Measurements from ENCODE around the gene AUTS2. TPM values are rescaled to one million over a fixed set of nuclear protein-coding genes. Genes with fewer than 3 reads are reported as not detected.

The AUTS2 gene
- total and polyA plus RNA-seq, 10 of the 15 experiments (the other 5 are each of a cell fraction or from before 2014, with no cell fraction given) = 6.4 to 55.6 (median 21.6) TPM

DNA sequence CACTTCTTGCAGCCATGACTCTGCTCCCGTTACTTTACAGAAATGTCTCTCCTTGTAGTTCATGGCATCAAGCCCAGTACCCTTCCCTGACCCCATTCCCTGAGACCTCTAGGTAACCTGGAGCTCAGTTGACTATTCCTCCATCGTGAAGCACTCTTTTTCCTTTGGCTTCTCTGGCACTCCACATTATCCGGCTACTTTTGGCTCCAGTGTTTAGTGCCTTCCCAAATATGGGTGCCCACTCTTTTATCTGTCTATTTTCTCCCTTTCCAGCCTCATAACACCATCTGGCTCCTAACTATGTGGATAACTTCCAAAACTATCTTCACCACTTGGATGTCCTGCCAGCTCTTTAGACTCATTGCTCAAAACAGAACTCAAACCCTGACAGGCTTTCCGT is 788.9 kb downstream of the AUTS2 start:
- no peak overlapping the region for H3K4me3 ChIP-seq
- H3K27me3 ChIP-seq (replicated peaks in 1 of 2; ENCODE audit: control insufficient read depth in 2 of 2, insufficient read depth in 2 of 2, low read length in 1 of 2) = no peaks in the 10 kb centered on the region
- no peaks in the 10 kb centered on the region for H3K36me3 ChIP-seq (ENCODE audit: control insufficient read depth in 2 of 2, insufficient read depth in 2 of 2, low read length in 1 of 2)
- no TSS peak for BruUV-seq (replicated peaks)
- DNase-seq (ENCODE audit: low read depth, low spot score) (no peak), ATAC-seq (no peak), FAIRE-seq (no peak)
- RAD21 ChIA-PET (ENCODE audit: unreplicated experiment) = no interaction called here
- H3K4me2 ChIP-seq (ENCODE audit: control insufficient read depth, insufficient read depth) = no peak overlapping the region
- CTCF ChIA-PET = no interaction called here
- POLR2A ChIA-PET = no interaction called here
- no peaks in the 10 kb centered on the region for H3K9me3 ChIP-seq (replicated peaks; ENCODE audit: control insufficient read depth, insufficient read depth, low read length)
- in situ Hi-C loops (cut with MboI) = no loop called here
- H4K20me1 ChIP-seq (ENCODE audit: control insufficient read depth, insufficient read depth) = no peaks in the 10 kb centered on the region
- H3K9ac ChIP-seq (ENCODE audit: control insufficient read depth, insufficient read depth, low read length) = no peak overlapping the region
- 34% methylated on average over 4 of the region's 4 CpGs for WGBS (ENCODE audit: insufficient coverage, insufficient replicate concordance, low lambda C conversion rate, missing lambda C conversion rate)
- H3K4me1 ChIP-seq (ENCODE audit: control insufficient read depth, insufficient read depth, low read length) = no peaks in the 10 kb centered on the region
- H3K27ac ChIP-seq (ENCODE audit: control insufficient read depth, insufficient read depth) = no peak overlapping the region
- no peak overlapping the region for H2AFZ ChIP-seq (ENCODE audit: control insufficient read depth, low read depth, low read length)
- SMC1A ChIA-PET (ENCODE audit: uncharacterized antibody, unreplicated experiment) = no interaction called here
- intact Hi-C loops (cut with micrococcal nuclease; ENCODE audit: unreplicated experiment) = no loop called here
- no peaks in the 10 kb centered on the region for H3K79me2 ChIP-seq (ENCODE audit: control insufficient read depth, insufficient read depth, low read length)
- TF ChIP-seq JUNB (IDR thresholded peaks at IDR 0.05) = no peak
- TF ChIP-seq, protein P1, sequence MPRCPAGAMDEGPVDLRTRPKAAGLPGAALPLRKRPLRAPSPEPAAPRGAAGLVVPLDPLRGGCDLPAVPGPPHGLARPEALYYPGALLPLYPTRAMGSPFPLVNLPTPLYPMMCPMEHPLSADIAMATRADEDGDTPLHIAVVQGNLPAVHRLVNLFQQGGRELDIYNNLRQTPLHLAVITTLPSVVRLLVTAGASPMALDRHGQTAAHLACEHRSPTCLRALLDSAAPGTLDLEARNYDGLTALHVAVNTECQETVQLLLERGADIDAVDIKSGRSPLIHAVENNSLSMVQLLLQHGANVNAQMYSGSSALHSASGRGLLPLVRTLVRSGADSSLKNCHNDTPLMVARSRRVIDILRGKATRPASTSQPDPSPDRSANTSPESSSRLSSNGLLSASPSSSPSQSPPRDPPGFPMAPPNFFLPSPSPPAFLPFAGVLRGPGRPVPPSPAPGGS (IDR thresholded peaks at IDR 0.05; ENCODE audit: borderline replicate concordance, insufficient read depth, low read depth, low read length, poor library complexity, severe bottlenecking) = no peak
- no peak for TF ChIP-seq SUZ12 (IDR thresholded peaks at IDR 0.05; ENCODE audit: unreplicated experiment)
- TF ChIP-seq RAD21 (IDR thresholded peaks at IDR 0.05; ENCODE audit: insufficient read depth, low read depth, low read length) = no peak
- no peak for TF ChIP-seq DPF2 (IDR thresholded peaks at IDR 0.05)
- TF ChIP-seq HDAC6 (IDR thresholded peaks at IDR 0.05; ENCODE audit: unreplicated experiment) = no peak
- TF ChIP-seq HDGF (IDR thresholded peaks at IDR 0.05) = no peak
- TF ChIP-seq, protein P2, sequence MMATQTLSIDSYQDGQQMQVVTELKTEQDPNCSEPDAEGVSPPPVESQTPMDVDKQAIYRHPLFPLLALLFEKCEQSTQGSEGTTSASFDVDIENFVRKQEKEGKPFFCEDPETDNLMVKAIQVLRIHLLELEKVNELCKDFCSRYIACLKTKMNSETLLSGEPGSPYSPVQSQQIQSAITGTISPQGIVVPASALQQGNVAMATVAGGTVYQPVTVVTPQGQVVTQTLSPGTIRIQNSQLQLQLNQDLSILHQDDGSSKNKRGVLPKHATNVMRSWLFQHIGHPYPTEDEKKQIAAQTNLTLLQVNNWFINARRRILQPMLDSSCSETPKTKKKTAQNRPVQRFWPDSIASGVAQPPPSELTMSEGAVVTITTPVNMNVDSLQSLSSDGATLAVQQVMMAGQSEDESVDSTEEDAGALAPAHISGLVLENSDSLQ (IDR thresholded peaks at IDR 0.05) = no peak
- no peak for TF ChIP-seq SPI1 (IDR thresholded peaks at IDR 0.05; ENCODE audit: borderline replicate concordance, insufficient read depth, low read depth, low read length)
- TF ChIP-seq, protein P3, sequence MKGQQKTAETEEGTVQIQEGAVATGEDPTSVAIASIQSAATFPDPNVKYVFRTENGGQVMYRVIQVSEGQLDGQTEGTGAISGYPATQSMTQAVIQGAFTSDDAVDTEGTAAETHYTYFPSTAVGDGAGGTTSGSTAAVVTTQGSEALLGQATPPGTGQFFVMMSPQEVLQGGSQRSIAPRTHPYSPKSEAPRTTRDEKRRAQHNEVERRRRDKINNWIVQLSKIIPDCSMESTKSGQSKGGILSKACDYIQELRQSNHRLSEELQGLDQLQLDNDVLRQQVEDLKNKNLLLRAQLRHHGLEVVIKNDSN (IDR thresholded peaks at IDR 0.05; ENCODE audit: borderline replicate concordance, extremely low read length, insufficient read depth, low read depth, low read length) = no peak
- TF ChIP-seq, protein P4, sequence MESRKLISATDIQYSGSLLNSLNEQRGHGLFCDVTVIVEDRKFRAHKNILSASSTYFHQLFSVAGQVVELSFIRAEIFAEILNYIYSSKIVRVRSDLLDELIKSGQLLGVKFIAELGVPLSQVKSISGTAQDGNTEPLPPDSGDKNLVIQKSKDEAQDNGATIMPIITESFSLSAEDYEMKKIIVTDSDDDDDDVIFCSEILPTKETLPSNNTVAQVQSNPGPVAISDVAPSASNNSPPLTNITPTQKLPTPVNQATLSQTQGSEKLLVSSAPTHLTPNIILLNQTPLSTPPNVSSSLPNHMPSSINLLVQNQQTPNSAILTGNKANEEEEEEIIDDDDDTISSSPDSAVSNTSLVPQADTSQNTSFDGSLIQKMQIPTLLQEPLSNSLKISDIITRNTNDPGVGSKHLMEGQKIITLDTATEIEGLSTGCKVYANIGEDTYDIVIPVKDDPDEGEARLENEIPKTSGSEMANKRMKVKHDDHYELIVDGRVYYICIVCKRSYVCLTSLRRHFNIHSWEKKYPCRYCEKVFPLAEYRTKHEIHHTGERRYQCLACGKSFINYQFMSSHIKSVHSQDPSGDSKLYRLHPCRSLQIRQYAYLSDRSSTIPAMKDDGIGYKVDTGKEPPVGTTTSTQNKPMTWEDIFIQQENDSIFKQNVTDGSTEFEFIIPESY (IDR thresholded peaks at IDR 0.05) = no peak
- TF ChIP-seq SMC3 (IDR thresholded peaks at IDR 0.05; ENCODE audit: borderline replicate concordance, low read length) = no peak
- TF ChIP-seq TBL1XR1 (IDR thresholded peaks at IDR 0.05; ENCODE audit: low read depth, low read length) = no peak
- TF ChIP-seq NFIC (IDR thresholded peaks at IDR 0.05; ENCODE audit: low read depth, low read length) = no peak
- TF ChIP-seq, protein P5, sequence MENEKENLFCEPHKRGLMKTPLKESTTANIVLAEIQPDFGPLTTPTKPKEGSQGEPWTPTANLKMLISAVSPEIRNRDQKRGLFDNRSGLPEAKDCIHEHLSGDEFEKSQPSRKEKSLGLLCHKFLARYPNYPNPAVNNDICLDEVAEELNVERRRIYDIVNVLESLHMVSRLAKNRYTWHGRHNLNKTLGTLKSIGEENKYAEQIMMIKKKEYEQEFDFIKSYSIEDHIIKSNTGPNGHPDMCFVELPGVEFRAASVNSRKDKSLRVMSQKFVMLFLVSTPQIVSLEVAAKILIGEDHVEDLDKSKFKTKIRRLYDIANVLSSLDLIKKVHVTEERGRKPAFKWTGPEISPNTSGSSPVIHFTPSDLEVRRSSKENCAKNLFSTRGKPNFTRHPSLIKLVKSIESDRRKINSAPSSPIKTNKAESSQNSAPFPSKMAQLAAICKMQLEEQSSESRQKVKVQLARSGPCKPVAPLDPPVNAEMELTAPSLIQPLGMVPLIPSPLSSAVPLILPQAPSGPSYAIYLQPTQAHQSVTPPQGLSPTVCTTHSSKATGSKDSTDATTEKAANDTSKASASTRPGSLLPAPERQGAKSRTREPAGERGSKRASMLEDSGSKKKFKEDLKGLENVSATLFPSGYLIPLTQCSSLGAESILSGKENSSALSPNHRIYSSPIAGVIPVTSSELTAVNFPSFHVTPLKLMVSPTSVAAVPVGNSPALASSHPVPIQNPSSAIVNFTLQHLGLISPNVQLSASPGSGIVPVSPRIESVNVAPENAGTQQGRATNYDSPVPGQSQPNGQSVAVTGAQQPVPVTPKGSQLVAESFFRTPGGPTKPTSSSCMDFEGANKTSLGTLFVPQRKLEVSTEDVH (IDR thresholded peaks at IDR 0.05; ENCODE audit: low read depth, partially characterized antibody) = no peak
- TF ChIP-seq NFYA (IDR thresholded peaks at IDR 0.05; ENCODE audit: borderline replicate concordance, low read depth, low read length) = no peak
- TF ChIP-seq RB1 (IDR thresholded peaks at IDR 0.05; ENCODE audit: borderline replicate concordance) = no peak

All from GM12878 (cell line).